Skeletal muscle cell (primary cell): ENCODE results near the gene MYL9.
"Not testable (repeated sequence)": the region's sequence is repeated elsewhere in the genome, so short reads cannot be mapped to it uniquely, and the experiment has no call there.

Source experiments
- DNase-seq: peaks from one replicate; pipeline ENCODE4 v3.0.0-alpha.2; 2010; ENCODE audit warnings: low read depth
- H3K4me3 ChIP-seq: 2 replicates; pipeline ENCODE4 v1.5.1; 2011; ENCODE audit warnings: low read depth, mild to moderate bottlenecking, control low read depth, low read length, moderate library complexity

MYL9 gene

GRCh38 chr20:36547186-36548005 is 6.1 kb downstream of the MYL9 start:
- DNase-seq = no peak
- H3K4me3 ChIP-seq = no peak overlapping the region

GRCh38 chr20:36548006-36548315 is 6.6 kb downstream of the MYL9 start:
- no peak overlapping the region for H3K4me3 ChIP-seq
- no peak for DNase-seq

- DNase-seq = no peak
- no peak overlapping the region for H3K4me3 ChIP-seq
Observed at GRCh38 chr20:36548704-36549627, 7.6 kb downstream of the MYL9 start.

- no peak for DNase-seq
- H3K4me3 ChIP-seq = no peak overlapping the region
Observed at GRCh38 chr20:36549628-36549941, 8.3 kb downstream of the MYL9 start.

- H3K4me3 ChIP-seq = no peak overlapping the region
- no peak for DNase-seq
Observed at GRCh38 chr20:36549942-36550789, 8.8 kb downstream of the MYL9 start.

GRCh38 chr20:36550790-36551299 is 9.5 kb downstream of the MYL9 start:
- H3K4me3 ChIP-seq = no peak overlapping the region
- DNase-seq = no peak

GRCh38 chr20:36555248-36555647 is 13.9 kb downstream of the MYL9 start:
- DNase-seq = no peak
- H3K4me3 ChIP-seq = no peak overlapping the region

GRCh38 chr20:36562724-36563123 is 21.4 kb downstream of the MYL9 start:
- no peak for DNase-seq
- no peak overlapping the region for H3K4me3 ChIP-seq

- H3K4me3 ChIP-seq = no peak overlapping the region
- DNase-seq = no peak
Observed at GRCh38 chr20:36563374-36563773, 22.1 kb downstream of the MYL9 start.

GRCh38 chr20:36564078-36564725 is 22.9 kb downstream of the MYL9 start:
- H3K4me3 ChIP-seq, DNase-seq: not testable (repeated sequence)

GRCh38 chr20:36564726-36565121 is 23.4 kb downstream of the MYL9 start:
- DNase-seq, H3K4me3 ChIP-seq: not testable (repeated sequence)

GRCh38 chr20:36565520-36565919 is 24.2 kb downstream of the MYL9 start:
- no peak overlapping the region for H3K4me3 ChIP-seq
- DNase-seq = no peak

GRCh38 chr20:36569847-36570429 is 28.6 kb downstream of the MYL9 start:
- DNase-seq = no peak
- H3K4me3 ChIP-seq = no peak overlapping the region

- H3K4me3 ChIP-seq = no peak overlapping the region
- DNase-seq = no peak
Observed at GRCh38 chr20:36571564-36572504, 30.5 kb downstream of the MYL9 start.

GRCh38 chr20:36572701-36573102 is 31.4 kb downstream of the MYL9 start:
- H3K4me3 ChIP-seq = peak overlapping the region; percentile 42
- no peak for DNase-seq

GRCh38 chr20:36573103-36573797 is 31.9 kb downstream of the MYL9 start, which contains the start of gene TGIF2:
Gene TGIF2 (plus strand): TSS chr20:36573597. CDS start chr20:36578775, 5,178 bp downstream.
- peak within 1 kb of the TSS; percentile 78 for H3K4me3 ChIP-seq
- peak; percentile 31 for DNase-seq

- H3K4me3 ChIP-seq = peak overlapping the region; percentile 78
- DNase-seq = no peak
Observed at GRCh38 chr20:36573798-36574365, 32.6 kb downstream of the MYL9 start.
